Activated CD8-positive, alpha-beta T cell treated with anti-CD3 and anti-CD28 coated beads for 36 hours (primary cell): ENCODE results near the gene BFSP2. TPM values are rescaled to one million over a fixed set of nuclear protein-coding genes. Genes with fewer than 3 reads are reported as not detected.

Source experiments
- ATAC-seq: fragments of 200-7000 bp; cut with Tn5 transposase; one replicate; pipeline ENCODE4 v1.10.0; 2021; ENCODE audit warnings: mild to moderate bottlenecking, moderate library complexity
- CTCF ChIA-PET: fragments of 350-600 bp; sonication (Branson Sonifier 250); formaldehyde crosslinking; loops from one replicate; lab custom pipeline; 2021; ENCODE audit warnings: antibody characterized with exemption; lab: Charles Lee
- POLR2A ChIA-PET: fragments of 350-600 bp; sonication (Branson Sonifier 250); formaldehyde crosslinking; loops from one replicate; lab custom pipeline; 2021; ENCODE audit warnings: antibody characterized with exemption; lab: Charles Lee
- DNase-seq: peaks from one replicate; pipeline ENCODE4 v3.0.0-alpha.2; 2020
- H3K27ac Mint-ChIP-seq: one replicate; pipeline ENCODE4 v1.8.0; 2021; ENCODE audit warnings: mild to moderate bottlenecking, mixed read lengths
- H3K27me3 Mint-ChIP-seq: one replicate; pipeline ENCODE4 v1.8.0; 2021; ENCODE audit warnings: mixed read lengths
- H3K36me3 Mint-ChIP-seq: one replicate; pipeline ENCODE4 v1.8.0; 2021; ENCODE audit warnings: low read depth, mixed read lengths
- H3K4me1 Mint-ChIP-seq: one replicate; pipeline ENCODE4 v1.8.0; 2021; ENCODE audit warnings: low read depth, mixed read lengths
- H3K4me3 Mint-ChIP-seq: one replicate; pipeline ENCODE4 v1.8.0; 2021; ENCODE audit warnings: mild to moderate bottlenecking, moderate library complexity, mixed read lengths
- H3K9me3 Mint-ChIP-seq: one replicate; pipeline ENCODE4 v1.8.0; 2021; ENCODE audit warnings: mixed read lengths
- CTCF ChIP-seq: fragments of 200-600 bp; IDR thresholded peaks from one replicate; pipeline ENCODE4 v1.8.0; 2022; ENCODE audit warnings: antibody characterized with exemption, mild to moderate bottlenecking
- intact Hi-C: fragments of 100-400 bp; cut with micrococcal nuclease; formaldehyde crosslinking; loops from one replicate; pipeline ENCODE4 v1.10.0; 2022
- total RNA-seq, 2 experiments: library from RNA; stranded (reverse); gene quantifications; one replicate each; pipeline ENCODE4 v1.2.3, GENCODE V29; 2021

Gene BFSP2
- total RNA-seq, 2 experiments from 2014 or later = 0.51 to 1.1 TPM

DNA sequence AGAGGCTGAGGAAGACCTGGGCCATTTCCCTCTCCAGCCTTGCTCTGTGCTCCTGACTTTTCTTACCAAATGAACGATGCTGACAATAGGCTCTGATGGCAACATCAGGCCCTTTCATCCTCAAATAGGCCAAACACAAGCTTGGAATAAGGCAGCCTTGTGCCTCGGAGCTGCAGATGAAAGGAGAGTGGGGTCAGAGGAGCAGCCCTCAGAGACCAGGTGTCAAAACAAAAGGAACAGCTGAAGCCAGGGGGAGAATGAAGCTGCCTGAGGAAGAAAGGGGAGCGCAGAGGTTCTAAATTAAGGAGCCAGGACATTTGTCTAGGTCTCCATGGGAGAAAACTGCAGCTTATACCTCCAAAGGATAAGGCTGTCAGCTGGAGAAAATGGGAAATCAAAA is 5.1 kb downstream of the BFSP2 start:
- Mint-ChIP-seq H3K27ac (no peak overlapping the region), H3K4me3 (no peak overlapping the region), H3K27me3 (no peaks in the 10 kb centered on the region), H3K4me1 (no peaks in the 10 kb centered on the region), H3K9me3 (no peaks in the 10 kb centered on the region), H3K36me3 (no peaks in the 10 kb centered on the region)
- intact Hi-C loops = no loop called here
- ChIA-PET POLR2A (interaction anchor here (0.9 kb wide), 1 partner anchor 21 kb away, joined by 3 read pairs; no protein-coding TSS in a partner anchor), CTCF (interaction anchor here (1.0 to 1.2 kb wide), 2 partner anchors 9 to 19 kb away, joined by 3 to 4 read pairs; no protein-coding TSS in a partner anchor)
- DNase-seq (no peak), ATAC-seq (no peak)
- no peak for TF ChIP-seq CTCF

GRCh38 chr3:133408366-133408765 is 8.5 kb downstream of the BFSP2 start:
- ChIA-PET POLR2A (no interaction called here), CTCF (interaction anchor here (0.9 kb wide), 1 partner anchor 682 kb away, joined by 3 read pairs; no protein-coding TSS in a partner anchor)
- H3K9me3 Mint-ChIP-seq = no peaks in the 10 kb centered on the region
- no peaks in the 10 kb centered on the region for H3K36me3 Mint-ChIP-seq
- no peak overlapping the region for H3K27ac Mint-ChIP-seq
- H3K4me3 Mint-ChIP-seq = no peak overlapping the region
- no peaks in the 10 kb centered on the region for H3K27me3 Mint-ChIP-seq
- ATAC-seq = no peak
- H3K4me1 Mint-ChIP-seq = no peaks in the 10 kb centered on the region
- TF ChIP-seq CTCF = no peak
- DNase-seq = no peak
- intact Hi-C loops = no loop called here

DNA sequence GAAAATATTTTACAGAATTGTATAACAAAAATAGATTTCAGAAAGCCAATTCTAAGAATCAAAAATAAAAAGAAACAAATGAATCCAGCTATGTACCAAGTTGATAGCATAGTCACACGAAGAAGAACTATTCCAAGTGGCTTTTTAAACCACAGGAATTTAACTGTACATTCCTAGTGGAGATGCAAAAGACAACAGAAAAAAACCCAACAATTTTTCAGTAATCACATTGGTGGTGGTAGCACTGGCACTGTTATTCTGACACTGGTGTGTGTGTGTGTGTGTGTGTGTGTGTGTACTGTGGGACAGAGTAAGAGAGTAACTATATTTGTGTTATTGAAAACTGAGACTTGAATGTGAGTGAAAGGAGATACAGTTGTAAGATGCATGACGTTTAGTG is 9.1 kb downstream of the BFSP2 start:
- POLR2A ChIA-PET = no interaction called here
- no peak overlapping the region for H3K27ac Mint-ChIP-seq
- H3K36me3 Mint-ChIP-seq = no peaks in the 10 kb centered on the region
- no peak for ATAC-seq
- CTCF ChIA-PET = no interaction called here
- H3K4me3 Mint-ChIP-seq = no peak overlapping the region
- intact Hi-C loops = no loop called here
- peaks cover 3% of the 10 kb centered on the region for H3K4me1 Mint-ChIP-seq
- DNase-seq = no peak
- TF ChIP-seq CTCF = no peak
- H3K9me3 Mint-ChIP-seq = no peaks in the 10 kb centered on the region
- H3K27me3 Mint-ChIP-seq = no peaks in the 10 kb centered on the region

- POLR2A ChIA-PET = no interaction called here
- no peaks in the 10 kb centered on the region for H3K36me3 Mint-ChIP-seq
- intact Hi-C loops = no loop called here
- ATAC-seq = no peak
- DNase-seq = no peak
- no peaks in the 10 kb centered on the region for H3K27me3 Mint-ChIP-seq
- CTCF ChIA-PET = interaction anchor here (0.8 kb wide), 1 partner anchor 47 kb away, joined by 3 read pairs; no protein-coding TSS in a partner anchor
- peaks cover 3% of the 10 kb centered on the region for H3K4me1 Mint-ChIP-seq
- no peak overlapping the region for H3K4me3 Mint-ChIP-seq
- H3K27ac Mint-ChIP-seq = no peak overlapping the region
- H3K9me3 Mint-ChIP-seq = no peaks in the 10 kb centered on the region
- no peak for TF ChIP-seq CTCF
These were observed 10.5 kb downstream of the BFSP2 start for GRCh38 chr3:133410191-133410892.
